Measurements from ENCODE around the gene PURA. TPM values are rescaled to one million over a fixed set of nuclear protein-coding genes. Genes with fewer than 3 reads are reported as not detected.

Gene PURA
- total and polyA plus RNA-seq, 2 experiments from 2014 or later: 7.0 to 9.0 TPM

GRCh38 chr5:140140435-140140834 is 26.5 kb downstream of the PURA start:
- Histone ChIP-seq H3K36me3 (no peaks in the 10 kb centered on the region), H3K27ac (no peak overlapping the region), H3K4me3 (no peak overlapping the region), H3K9me3 (ENCODE audit: low read depth) (no peaks in the 10 kb centered on the region), H3K4me1 (ENCODE audit: low read depth) (no peaks in the 10 kb centered on the region), H3K27me3 (peaks cover 26% of the 10 kb centered on the region)
- TF ChIP-seq, protein P1, sequence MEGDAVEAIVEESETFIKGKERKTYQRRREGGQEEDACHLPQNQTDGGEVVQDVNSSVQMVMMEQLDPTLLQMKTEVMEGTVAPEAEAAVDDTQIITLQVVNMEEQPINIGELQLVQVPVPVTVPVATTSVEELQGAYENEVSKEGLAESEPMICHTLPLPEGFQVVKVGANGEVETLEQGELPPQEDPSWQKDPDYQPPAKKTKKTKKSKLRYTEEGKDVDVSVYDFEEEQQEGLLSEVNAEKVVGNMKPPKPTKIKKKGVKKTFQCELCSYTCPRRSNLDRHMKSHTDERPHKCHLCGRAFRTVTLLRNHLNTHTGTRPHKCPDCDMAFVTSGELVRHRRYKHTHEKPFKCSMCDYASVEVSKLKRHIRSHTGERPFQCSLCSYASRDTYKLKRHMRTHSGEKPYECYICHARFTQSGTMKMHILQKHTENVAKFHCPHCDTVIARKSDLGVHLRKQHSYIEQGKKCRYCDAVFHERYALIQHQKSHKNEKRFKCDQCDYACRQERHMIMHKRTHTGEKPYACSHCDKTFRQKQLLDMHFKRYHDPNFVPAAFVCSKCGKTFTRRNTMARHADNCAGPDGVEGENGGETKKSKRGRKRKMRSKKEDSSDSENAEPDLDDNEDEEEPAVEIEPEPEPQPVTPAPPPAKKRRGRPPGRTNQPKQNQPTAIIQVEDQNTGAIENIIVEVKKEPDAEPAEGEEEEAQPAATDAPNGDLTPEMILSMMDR (IDR thresholded peaks at IDR 0.05; ENCODE audit: low read depth, low read length): no peak
- DNase-seq (ENCODE audit: low read depth in 1 of 2, low spot score in 1 of 2): peak in 1 of 2 donors; percentile 33

- H3K27me3 ChIP-seq: peaks cover 33% of the 10 kb centered on the region
- TF ChIP-seq, protein P1 (IDR thresholded peaks at IDR 0.05; ENCODE audit: low read depth, low read length): no peak
- no peaks in the 10 kb centered on the region for H3K9me3 ChIP-seq (ENCODE audit: low read depth)
- peaks cover 2% of the 10 kb centered on the region for H3K4me1 ChIP-seq (ENCODE audit: low read depth)
- no peak overlapping the region for H3K4me3 ChIP-seq
- H3K27ac ChIP-seq: no peak overlapping the region
- DNase-seq (ENCODE audit: low read depth in 1 of 2, low spot score in 1 of 2): peak in 1 of 2 donors; percentile 69
- no peaks in the 10 kb centered on the region for H3K36me3 ChIP-seq
These were observed 27.3 kb downstream of the PURA start for GRCh38 chr5:140141241-140141640.

DNA sequence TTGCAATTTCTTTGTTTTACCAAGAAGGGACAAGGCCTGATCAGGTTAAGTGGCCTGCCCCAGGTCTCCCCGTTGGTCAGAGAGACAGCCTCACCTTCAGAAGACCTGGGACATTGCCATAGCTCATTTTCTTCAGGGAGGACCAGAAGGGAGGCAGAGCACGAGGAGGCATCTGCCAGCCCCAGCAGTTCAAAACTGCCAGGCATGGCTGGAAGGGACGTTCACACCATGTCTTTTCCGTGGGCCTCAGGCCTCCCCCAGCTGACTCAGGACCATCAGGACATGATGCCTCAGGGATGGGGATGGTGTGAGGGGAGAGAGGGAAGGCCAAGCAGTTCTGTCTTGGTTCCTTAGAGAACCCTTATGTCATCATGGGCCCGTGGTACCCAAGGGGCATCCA is 28.3 kb downstream of the PURA start:
- peaks cover 5% of the 10 kb centered on the region for H3K4me1 ChIP-seq (ENCODE audit: low read depth)
- no peak overlapping the region for H3K4me3 ChIP-seq
- H3K27ac ChIP-seq: no peak overlapping the region
- H3K9me3 ChIP-seq (ENCODE audit: low read depth): no peaks in the 10 kb centered on the region
- DNase-seq (ENCODE audit: low read depth in 1 of 2, low spot score in 1 of 2): no peak
- TF ChIP-seq, protein P1 (IDR thresholded peaks at IDR 0.05; ENCODE audit: low read depth, low read length): no peak
- H3K36me3 ChIP-seq: no peaks in the 10 kb centered on the region
- H3K27me3 ChIP-seq: peaks cover 43% of the 10 kb centered on the region

- Histone ChIP-seq H3K9me3 (ENCODE audit: low read depth) (no peaks in the 10 kb centered on the region), H3K4me3 (no peak overlapping the region), H3K4me1 (ENCODE audit: low read depth) (peaks cover 5% of the 10 kb centered on the region), H3K36me3 (no peaks in the 10 kb centered on the region), H3K27me3 (peaks cover 47% of the 10 kb centered on the region), H3K27ac (no peak overlapping the region)
- DNase-seq (ENCODE audit: low read depth in 1 of 2, low spot score in 1 of 2): no peak
- TF ChIP-seq, protein P1 (IDR thresholded peaks at IDR 0.05; ENCODE audit: low read depth, low read length): no peak
These were observed 28.9 kb downstream of the PURA start for GRCh38 chr5:140142856-140143255.

DNA sequence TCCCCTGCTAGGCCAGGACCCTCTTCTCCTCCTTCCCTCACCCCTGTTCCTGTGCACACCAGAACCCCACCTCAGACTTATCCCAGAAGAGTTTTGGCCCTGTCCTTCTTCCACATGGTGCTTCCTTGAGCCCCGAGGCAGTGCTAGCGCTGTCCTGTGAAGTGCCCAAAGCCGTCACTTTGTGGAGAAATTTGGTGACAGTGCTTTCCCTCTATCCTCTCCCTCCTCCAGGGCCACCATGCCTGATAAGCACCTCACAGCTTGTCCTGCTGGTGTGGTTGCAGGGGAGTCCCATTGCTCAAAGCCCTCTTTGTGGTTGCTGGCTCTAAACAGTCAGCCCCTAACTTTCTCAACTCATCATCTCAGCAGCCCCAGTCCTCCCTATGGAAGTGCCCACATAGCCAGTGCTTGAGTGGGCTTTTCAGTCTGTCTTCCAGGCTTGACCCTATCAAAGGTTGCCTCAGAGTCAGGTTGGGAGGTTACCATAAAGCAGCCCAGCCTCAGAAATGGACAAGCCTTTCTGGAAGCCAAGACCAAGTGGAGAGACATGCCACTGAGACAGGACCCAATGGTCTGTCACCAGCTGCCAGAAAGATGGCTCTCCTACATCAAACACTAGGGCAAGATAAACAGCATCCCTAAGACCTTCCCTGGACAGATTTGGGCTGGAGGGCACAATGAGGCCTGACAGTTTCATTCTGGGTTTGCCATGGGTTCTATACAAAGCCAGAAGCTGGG is 29.8 kb downstream of the PURA start:
- peaks cover 5% of the 10 kb centered on the region for H3K4me1 ChIP-seq (ENCODE audit: low read depth)
- no peak overlapping the region for H3K27ac ChIP-seq
- H3K27me3 ChIP-seq: peaks cover 54% of the 10 kb centered on the region
- no peaks in the 10 kb centered on the region for H3K9me3 ChIP-seq (ENCODE audit: low read depth)
- no peak overlapping the region for H3K4me3 ChIP-seq
- no peak for DNase-seq (ENCODE audit: low read depth in 1 of 2, low spot score in 1 of 2)
- TF ChIP-seq, protein P1 (IDR thresholded peaks at IDR 0.05; ENCODE audit: low read depth, low read length): no peak
- H3K36me3 ChIP-seq: no peaks in the 10 kb centered on the region

Measured in cardiac muscle cell (in vitro differentiated cells and primary cell).